ENCODE data around the gene MAP3K20. TPM values are rescaled to one million over a fixed set of nuclear protein-coding genes. Genes with fewer than 3 reads are reported as not detected.

Gene MAP3K20
- total and polyA plus RNA-seq, 2 of the 8 experiments (the other 6 are each of a cell fraction or from before 2014, with no cell fraction given) = 3.1 to 11.1 TPM

DNA sequence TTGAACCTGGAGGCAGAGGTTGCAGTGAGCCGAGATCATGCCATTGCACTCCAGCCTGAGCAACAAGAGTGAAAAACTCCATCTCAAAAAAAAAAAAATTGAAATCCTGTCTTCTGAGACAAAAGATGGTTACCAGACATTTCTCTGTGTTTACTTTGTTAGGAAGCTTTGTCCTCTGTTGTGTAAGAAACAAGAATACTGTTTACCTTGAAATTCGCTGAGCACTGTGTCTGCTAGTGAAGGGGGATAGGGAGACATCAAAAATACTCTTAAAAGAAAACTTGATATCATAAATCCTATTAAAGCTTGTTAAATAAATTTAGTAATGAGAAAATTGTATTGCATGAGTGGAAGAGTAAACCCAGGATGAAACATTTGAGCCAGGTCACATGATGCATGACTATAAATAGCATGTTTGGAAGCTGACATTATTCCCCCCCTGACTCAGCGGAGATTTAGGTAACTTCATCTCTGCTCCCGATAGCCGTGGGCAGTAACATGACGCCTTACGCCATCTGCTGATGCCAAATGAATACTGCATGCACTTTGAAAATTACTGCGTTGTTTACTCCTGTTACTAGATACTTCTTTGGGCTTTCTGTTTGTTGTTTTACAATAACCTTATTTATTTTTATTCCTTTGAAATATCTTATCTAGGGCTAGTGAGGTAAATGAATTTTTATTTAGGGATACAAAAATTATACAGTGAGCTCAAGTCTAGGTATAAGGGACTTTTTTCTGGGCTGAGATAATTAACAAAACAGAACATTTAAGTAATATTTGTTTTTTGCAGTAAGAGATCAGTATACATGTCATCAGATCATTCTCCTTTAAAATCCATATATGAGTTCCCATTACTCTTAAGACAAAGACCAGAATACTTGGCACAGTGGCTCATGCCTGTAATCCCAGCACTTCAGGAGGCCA is 134.9 kb downstream of the MAP3K20 start:
- Histone ChIP-seq H3K79me1 (ENCODE audit: low read depth, low read length) (no peaks in the 10 kb centered on the region), H3K4ac (replicated peaks; ENCODE audit: insufficient read length, low read depth, low read length) (no peak overlapping the region), H2BK120ac (replicated peaks; ENCODE audit: low read depth, low read length) (no peak overlapping the region), H3K27ac (ENCODE audit: low read depth, low read length) (no peak overlapping the region), H3K18ac (ENCODE audit: extremely low read depth, low read length) (no peak overlapping the region), H4K5ac (ENCODE audit: insufficient read length, low read depth, low read length) (no peak overlapping the region), H3K9me3 (ENCODE audit: insufficient read depth in 2 of 2, low read depth in 1 of 2, low read length in 1 of 2) (no peaks in the 10 kb centered on the region), H3K79me2 (ENCODE audit: control insufficient read depth in 1 of 2, insufficient read depth in 2 of 2, low read length in 2 of 2) (no peaks in the 10 kb centered on the region), H2BK12ac (ENCODE audit: low read depth, low read length) (0 out of 2 replicates have a peak overlapping the region, but pooled peaks have one; percentile 83), H2BK15ac (ENCODE audit: low read length) (no peak overlapping the region), H3K27me3 (replicated peaks in 1 of 4; ENCODE audit: control insufficient read depth in 3 of 4, extremely low read depth in 1 of 4, insufficient read depth in 3 of 4, low read length in 3 of 4) (no peaks in the 10 kb centered on the region), H3K23me2 (ENCODE audit: low read depth, low read length) (no peaks in the 10 kb centered on the region), H4K8ac (ENCODE audit: extremely low read depth, insufficient read depth, low read length) (no peak overlapping the region), H2BK20ac (ENCODE audit: low read length) (0 out of 2 replicates have a peak overlapping the region, but pooled peaks have one; percentile 6), H3K23ac (ENCODE audit: insufficient read length) (no peak overlapping the region), H4K20me1 (replicated peaks in 1 of 2; ENCODE audit: control insufficient read depth in 1 of 2, insufficient read depth in 2 of 2, low read length in 2 of 2) (no peaks in the 10 kb centered on the region), H4K91ac (replicated peaks; ENCODE audit: insufficient read length, low read length) (no peak overlapping the region), H2AK5ac (ENCODE audit: low read depth, low read length) (no peak overlapping the region), H3K4me1 (replicated peaks in 1 of 4; ENCODE audit: control insufficient read depth in 3 of 4, insufficient read depth in 4 of 4, low read length in 3 of 4) (no peaks in the 10 kb centered on the region), H3K36me3 (ENCODE audit: control insufficient read depth in 2 of 4, insufficient read depth in 4 of 4, low read length in 3 of 4) (no peaks in the 10 kb centered on the region), H3K4me3 (ENCODE audit: extremely low read depth in 1 of 4, insufficient read depth in 2 of 4, low read depth in 3 of 4, low read length in 4 of 4) (no peak overlapping the region), H3K14ac (ENCODE audit: insufficient read length) (no peak overlapping the region), H2AFZ (ENCODE audit: low read length) (no peak overlapping the region), H3K4me2 (ENCODE audit: insufficient read depth in 1 of 2, low read depth in 2 of 2, low read length in 2 of 2) (no peak overlapping the region), H2BK5ac (ENCODE audit: low read depth, low read length) (no peak overlapping the region), H3K56ac (replicated peaks; ENCODE audit: insufficient read length, low read depth, low read length) (no peak overlapping the region), H3K9ac (replicated peaks in 1 of 4; ENCODE audit: extremely low read depth in 1 of 4, low read depth in 3 of 4, low read length in 3 of 4) (no peak overlapping the region)
- POLR2A ChIA-PET (ENCODE audit: partially characterized antibody) = no interaction called here
- WGBS, 2 experiments (ENCODE audit: extremely low coverage in 1 of 2, insufficient coverage in 1 of 2, insufficient read length in 1 of 2, insufficient replicate concordance in 2 of 2, low coverage in 1 of 2, low lambda C conversion rate in 2 of 2, missing lambda C conversion rate in 1 of 2) = 35% methylated on average over 8 of the region's 8 CpGs; no CpG with 5 or more reads in 1 of the 2 experiments
- peak; percentile 88 for FAIRE-seq
- DNase-seq (ENCODE audit: low read depth in 1 of 2, low spot score in 2 of 2) = peak in 1 of 2 experiments; percentile 63
- CTCF ChIA-PET (ENCODE audit: partially characterized antibody) = interaction anchor here (0.6 to 14.7 kb wide), 64 partner anchors 9 to 1794 kb away, joined by 3 to 227 read pairs (median 4); no protein-coding TSS in a partner anchor
- TF ChIP-seq POLR2AphosphoS5 (IDR thresholded peaks at IDR 0.05; ENCODE audit: low read depth, low read length) = no peak
- TF ChIP-seq, protein P1, sequence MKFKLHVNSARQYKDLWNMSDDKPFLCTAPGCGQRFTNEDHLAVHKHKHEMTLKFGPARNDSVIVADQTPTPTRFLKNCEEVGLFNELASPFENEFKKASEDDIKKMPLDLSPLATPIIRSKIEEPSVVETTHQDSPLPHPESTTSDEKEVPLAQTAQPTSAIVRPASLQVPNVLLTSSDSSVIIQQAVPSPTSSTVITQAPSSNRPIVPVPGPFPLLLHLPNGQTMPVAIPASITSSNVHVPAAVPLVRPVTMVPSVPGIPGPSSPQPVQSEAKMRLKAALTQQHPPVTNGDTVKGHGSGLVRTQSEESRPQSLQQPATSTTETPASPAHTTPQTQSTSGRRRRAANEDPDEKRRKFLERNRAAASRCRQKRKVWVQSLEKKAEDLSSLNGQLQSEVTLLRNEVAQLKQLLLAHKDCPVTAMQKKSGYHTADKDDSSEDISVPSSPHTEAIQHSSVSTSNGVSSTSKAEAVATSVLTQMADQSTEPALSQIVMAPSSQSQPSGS (IDR thresholded peaks at IDR 0.05; ENCODE audit: low read length) = no peak
- TF ChIP-seq NRF1 (IDR thresholded peaks at IDR 0.05; ENCODE audit: low read depth, low read length) = no peak
- TF ChIP-seq, protein P2, sequence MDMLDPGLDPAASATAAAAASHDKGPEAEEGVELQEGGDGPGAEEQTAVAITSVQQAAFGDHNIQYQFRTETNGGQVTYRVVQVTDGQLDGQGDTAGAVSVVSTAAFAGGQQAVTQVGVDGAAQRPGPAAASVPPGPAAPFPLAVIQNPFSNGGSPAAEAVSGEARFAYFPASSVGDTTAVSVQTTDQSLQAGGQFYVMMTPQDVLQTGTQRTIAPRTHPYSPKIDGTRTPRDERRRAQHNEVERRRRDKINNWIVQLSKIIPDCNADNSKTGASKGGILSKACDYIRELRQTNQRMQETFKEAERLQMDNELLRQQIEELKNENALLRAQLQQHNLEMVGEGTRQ (IDR thresholded peaks at IDR 0.05; ENCODE audit: low read length) = peak; percentile 31; the same call in 1 of the 2 replicates
- TF ChIP-seq JUND (IDR thresholded peaks at IDR 0.05; ENCODE audit: low read length) = no peak
- peak; percentile 90 to 95 for TF ChIP-seq RAD21 (IDR thresholded peaks at IDR 0.05 in 1 of 2, conservative IDR thresholded peaks at IDR 0.05 in 1 of 2; ENCODE audit: low read depth in 2 of 2, low read length in 2 of 2)

All from H1 (cell line).